Tibial artery (tissue), 4 donors: Measurements from ENCODE around the gene SLC38A10.

Source experiments
- DNase-seq, 2 donors: peaks; one replicate each; pipeline ENCODE4 v3.0.0-alpha.2; 2019
- H3K27ac ChIP-seq, 2 donors: fragments of 200-600 bp; sonication (generic) in 1 of 2; 1 replicate in 1 of 2; 2 replicates in 1 of 2; pipeline ENCODE4 v1.5.1; 2018 to 2019; ENCODE audit warnings: mild to moderate bottlenecking in 1 of 2
- H3K27me3 ChIP-seq, 2 donors: fragments of 200-600 bp; sonication (generic) in 1 of 2; one replicate each; pipeline versions ENCODE4 v1.5.1 to v1.6.0; 2016 to 2019
- H3K36me3 ChIP-seq, 3 donors: fragments of 200-600 bp; sonication (generic) in 2 of 3; one replicate each; pipeline ENCODE4 v1.5.1; 2016 to 2019; ENCODE audit warnings: mild to moderate bottlenecking in 2 of 3
- H3K4me1 ChIP-seq, 4 donors: fragments of 200-600 bp; sonication (generic) in 2 of 4; 1 replicate in 3 of 4; 2 replicates in 1 of 4; pipeline ENCODE4 v1.5.1; 2016 to 2019
- H3K4me3 ChIP-seq, 2 donors: fragments of 200-600 bp; sonication (generic) in 1 of 2; 1 replicate in 1 of 2; 2 replicates in 1 of 2; pipeline ENCODE4 v1.5.1; 2018 to 2019; ENCODE audit warnings: mild to moderate bottlenecking in 2 of 2
- H3K9me3 ChIP-seq, 3 donors: fragments of 200-600 bp; sonication (generic) in 1 of 3; one replicate each; pipeline ENCODE4 v1.5.1; 2016 to 2019
- intact Hi-C: fragments of 100-400 bp; cut with DNase I; formaldehyde crosslinking; loops from one replicate; pipeline ENCODE4 v1.15.0; 2023; ENCODE audit warnings: low total_unique reads
- TF ChIP-seq, protein P1 (sequence below), 2 experiments: fragments of 200-600 bp in 1 of 2; fragments of 450-650 bp in 1 of 2; IDR thresholded peaks; one replicate each; pipeline ENCODE4 v1.5.1; 2017 to 2019; ENCODE audit warnings: antibody characterized with exemption in 2 of 2, mild to moderate bottlenecking in 1 of 2, moderate library complexity in 1 of 2

The SLC38A10 gene

DNA sequence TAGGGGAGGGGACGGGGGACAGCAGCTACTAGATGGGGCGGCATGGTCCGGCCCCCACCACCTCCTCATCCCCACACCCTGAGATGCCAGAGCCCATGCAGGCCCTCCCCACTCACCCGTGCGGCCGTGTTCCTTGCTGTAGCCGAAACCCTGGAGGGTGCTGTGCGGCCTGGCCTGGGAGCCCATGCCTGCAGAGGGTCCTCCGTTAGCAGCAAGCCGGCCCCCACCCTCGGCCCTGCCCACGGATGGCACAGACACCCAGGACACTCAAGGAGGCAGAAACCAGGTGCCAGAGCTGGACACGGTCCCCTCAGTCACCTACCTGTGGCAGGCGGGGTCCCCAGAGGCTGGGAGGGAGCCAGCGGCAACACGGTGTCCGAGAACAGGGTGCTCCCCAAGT, 61.8 kb downstream of the SLC38A10 start:
- TF ChIP-seq, protein P1, sequence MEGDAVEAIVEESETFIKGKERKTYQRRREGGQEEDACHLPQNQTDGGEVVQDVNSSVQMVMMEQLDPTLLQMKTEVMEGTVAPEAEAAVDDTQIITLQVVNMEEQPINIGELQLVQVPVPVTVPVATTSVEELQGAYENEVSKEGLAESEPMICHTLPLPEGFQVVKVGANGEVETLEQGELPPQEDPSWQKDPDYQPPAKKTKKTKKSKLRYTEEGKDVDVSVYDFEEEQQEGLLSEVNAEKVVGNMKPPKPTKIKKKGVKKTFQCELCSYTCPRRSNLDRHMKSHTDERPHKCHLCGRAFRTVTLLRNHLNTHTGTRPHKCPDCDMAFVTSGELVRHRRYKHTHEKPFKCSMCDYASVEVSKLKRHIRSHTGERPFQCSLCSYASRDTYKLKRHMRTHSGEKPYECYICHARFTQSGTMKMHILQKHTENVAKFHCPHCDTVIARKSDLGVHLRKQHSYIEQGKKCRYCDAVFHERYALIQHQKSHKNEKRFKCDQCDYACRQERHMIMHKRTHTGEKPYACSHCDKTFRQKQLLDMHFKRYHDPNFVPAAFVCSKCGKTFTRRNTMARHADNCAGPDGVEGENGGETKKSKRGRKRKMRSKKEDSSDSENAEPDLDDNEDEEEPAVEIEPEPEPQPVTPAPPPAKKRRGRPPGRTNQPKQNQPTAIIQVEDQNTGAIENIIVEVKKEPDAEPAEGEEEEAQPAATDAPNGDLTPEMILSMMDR (IDR thresholded peaks at IDR 0.05): no peak
- no peaks in the 10 kb centered on the region for H3K27me3 ChIP-seq
- intact Hi-C loops: loop anchor here (10.0 kb wide), 1 partner anchor 239 kb away; the partner anchor contains the start of gene CHMP6
- peaks cover 0 to 25% (median 21%) of the 10 kb centered on the region in 4 donors for H3K4me1 ChIP-seq
- H3K36me3 ChIP-seq: peaks cover 17 to 73% (median 56%) of the 10 kb centered on the region in 3 donors
- H3K9me3 ChIP-seq: no peaks in the 10 kb centered on the region
- DNase-seq: no peak
- no peak overlapping the region for H3K4me3 ChIP-seq
- H3K27ac ChIP-seq: no peak overlapping the region

DNA sequence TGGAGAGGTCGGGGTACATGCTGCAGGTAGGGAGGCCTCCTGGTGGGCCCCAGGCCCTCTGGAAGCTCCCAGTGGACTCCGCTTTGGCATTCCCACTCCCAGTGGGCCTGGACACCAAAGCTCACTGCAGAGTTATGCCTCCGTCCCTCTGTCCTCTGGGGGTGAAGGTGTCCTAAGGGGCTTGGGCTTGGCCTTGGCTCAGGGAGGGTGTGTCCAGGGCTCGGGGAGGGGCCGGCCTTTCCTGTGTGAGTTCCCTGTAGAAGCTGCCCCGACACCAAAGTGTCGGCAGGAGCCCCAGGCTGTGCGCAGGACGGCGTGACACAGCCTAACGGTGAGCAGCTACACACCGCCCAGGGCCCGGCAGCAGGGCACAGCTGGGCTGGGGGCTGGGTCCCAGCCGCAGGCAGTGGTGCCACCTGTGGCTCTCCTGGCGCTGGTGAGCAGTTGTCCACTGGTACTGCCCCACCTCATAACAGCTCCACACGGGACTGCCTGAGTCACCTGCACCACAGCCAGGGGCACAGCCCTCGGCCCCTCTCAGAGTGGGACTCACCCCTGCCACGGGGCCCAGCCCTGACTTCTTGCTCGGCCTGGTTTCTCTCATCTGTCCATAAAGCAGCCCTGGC, 62.4 kb downstream of the SLC38A10 start:
- TF ChIP-seq, protein P1 (IDR thresholded peaks at IDR 0.05): no peak
- peaks cover 17 to 74% (median 56%) of the 10 kb centered on the region in 3 donors for H3K36me3 ChIP-seq
- intact Hi-C loops: loop anchor here (10.0 kb wide), 1 partner anchor 238 kb away; the partner anchor contains the start of gene CHMP6
- peaks cover 0 to 19% (median 15%) of the 10 kb centered on the region in 4 donors for H3K4me1 ChIP-seq
- no peaks in the 10 kb centered on the region for H3K9me3 ChIP-seq
- H3K27ac ChIP-seq: no peak overlapping the region
- H3K27me3 ChIP-seq: no peaks in the 10 kb centered on the region
- H3K4me3 ChIP-seq: no peak overlapping the region
- no peak for DNase-seq

DNA sequence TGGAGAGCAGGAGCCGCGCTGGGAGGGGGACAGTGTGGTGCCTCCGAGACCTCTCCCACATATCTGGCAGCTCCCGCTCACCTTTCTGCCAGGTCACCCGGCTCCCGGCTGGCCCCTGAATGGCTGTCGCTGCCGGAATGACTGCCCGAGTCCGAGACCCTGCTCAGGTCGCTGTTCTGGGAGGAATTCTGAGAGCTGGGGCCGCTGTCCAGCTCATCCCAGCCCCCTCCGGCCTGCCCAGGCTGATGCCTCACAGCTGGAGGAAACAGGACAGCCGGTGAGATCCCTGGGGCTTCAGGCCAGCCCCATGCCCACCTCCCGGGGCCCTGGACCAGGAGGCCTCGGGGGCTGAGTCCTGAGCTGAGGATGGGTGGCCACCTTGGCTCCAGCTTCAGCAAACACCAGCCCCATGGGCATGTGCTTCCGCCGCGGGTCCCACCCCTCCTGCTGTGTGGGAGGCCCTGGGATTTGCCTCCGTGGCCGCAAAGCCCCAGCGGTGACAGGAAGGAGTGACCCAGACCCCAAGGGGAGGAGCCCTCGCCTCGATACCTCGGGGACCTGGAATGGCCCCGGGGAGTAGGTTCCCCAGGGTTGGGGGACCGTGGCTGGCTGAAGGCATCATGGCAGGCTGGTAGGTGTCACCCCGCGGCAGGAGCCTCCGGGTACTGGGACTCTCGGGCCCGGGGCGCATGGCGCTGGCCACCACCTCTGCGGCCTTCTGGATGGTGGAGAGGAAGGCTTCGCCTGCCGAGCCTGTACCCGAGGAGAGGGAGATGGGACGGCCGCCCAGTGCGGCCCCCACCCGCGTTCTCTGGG, 63.1 kb downstream of the SLC38A10 start:
- peaks cover 17 to 74% (median 56%) of the 10 kb centered on the region in 3 donors for H3K36me3 ChIP-seq
- no peaks in the 10 kb centered on the region for H3K9me3 ChIP-seq
- TF ChIP-seq, protein P1 (IDR thresholded peaks at IDR 0.05): no peak
- H3K27me3 ChIP-seq: no peaks in the 10 kb centered on the region
- H3K27ac ChIP-seq: no peak overlapping the region
- no peak overlapping the region for H3K4me3 ChIP-seq
- intact Hi-C loops: loop anchor here (10.0 kb wide), 1 partner anchor 237 kb away; the partner anchor contains the start of gene CHMP6
- DNase-seq: peak in 1 of 2 donors; percentile 65
- peaks cover 0 to 12% (median 7%) of the 10 kb centered on the region in 4 donors for H3K4me1 ChIP-seq

DNA sequence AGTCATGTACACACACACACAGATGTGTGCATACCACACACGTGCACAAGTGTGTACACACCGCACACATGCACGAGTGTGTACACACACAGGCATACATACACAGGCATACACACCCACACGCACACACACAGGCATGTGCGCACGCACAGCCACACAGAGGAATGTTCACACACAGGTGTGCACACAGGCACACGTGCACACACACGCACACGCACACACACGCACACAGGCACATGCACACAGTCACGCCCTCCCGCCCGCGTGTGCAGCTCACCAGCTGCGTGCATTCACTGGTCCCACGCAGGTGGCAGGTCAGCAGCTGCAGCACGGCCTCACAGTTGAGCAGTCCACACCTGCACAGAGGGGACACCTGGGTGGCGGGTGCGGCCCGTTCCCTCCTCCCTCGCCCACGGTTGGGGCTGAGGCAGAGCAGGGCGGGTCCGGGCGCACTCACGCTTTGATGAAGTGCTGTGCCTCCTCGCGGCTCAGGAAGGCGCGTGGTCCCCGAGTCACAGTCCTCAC, 63.9 kb downstream of the SLC38A10 start:
- no peak overlapping the region for H3K4me3 ChIP-seq
- H3K27ac ChIP-seq: no peak overlapping the region
- H3K9me3 ChIP-seq: no peaks in the 10 kb centered on the region
- intact Hi-C loops: loop anchor here (10.0 kb wide), 1 partner anchor 236 kb away; the partner anchor contains the start of gene CHMP6
- H3K4me1 ChIP-seq: peaks cover 0 to 4% (median under 1%) of the 10 kb centered on the region in 4 donors
- no peaks in the 10 kb centered on the region for H3K27me3 ChIP-seq
- TF ChIP-seq, protein P1 (IDR thresholded peaks at IDR 0.05): no peak
- H3K36me3 ChIP-seq: peaks cover 17 to 66% (median 56%) of the 10 kb centered on the region in 3 donors
- DNase-seq: peak in 1 of 2 donors; percentile 63

DNA sequence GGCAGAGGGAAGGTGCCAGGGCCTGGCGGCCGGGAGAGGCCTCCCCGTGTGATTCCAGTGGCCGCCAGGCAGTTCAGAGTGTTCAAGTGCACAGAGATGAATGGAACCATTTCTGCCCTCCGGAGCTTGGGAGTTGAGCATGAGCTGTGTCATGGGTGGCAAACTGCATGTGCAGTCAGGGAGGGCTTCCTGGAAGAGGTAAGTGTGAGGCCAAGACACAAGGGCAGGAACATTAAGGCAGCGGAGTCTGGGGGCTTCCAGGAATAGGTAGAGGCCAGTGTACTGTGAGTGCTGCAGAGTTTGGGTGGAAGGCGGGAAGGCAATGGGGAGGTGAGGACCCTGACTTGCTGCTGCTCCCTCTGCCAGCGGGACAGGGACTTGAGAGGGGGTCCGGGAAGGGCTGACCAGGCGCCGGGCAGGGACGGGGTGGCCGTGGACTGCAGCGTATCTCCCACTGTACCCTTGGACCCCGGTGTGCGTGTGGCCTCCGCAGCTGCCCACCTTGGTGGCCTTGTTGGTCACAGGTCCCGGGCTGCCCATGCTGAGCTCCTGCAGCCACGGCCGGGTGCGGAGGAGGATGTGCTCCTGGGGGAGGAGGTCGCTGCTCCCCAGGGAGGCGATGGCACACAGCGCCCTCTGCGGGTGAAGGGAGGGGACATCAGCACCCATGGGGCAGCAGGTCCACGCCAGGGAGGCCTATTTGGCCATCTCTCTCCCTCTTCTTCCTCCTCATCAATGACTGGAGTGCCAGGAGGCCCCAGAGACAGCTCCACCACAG, 64.9 kb downstream of the SLC38A10 start:
- H3K27ac ChIP-seq: no peak overlapping the region
- TF ChIP-seq, protein P1 (IDR thresholded peaks at IDR 0.05): no peak
- no peaks in the 10 kb centered on the region for H3K4me1 ChIP-seq
- intact Hi-C loops: loop anchor here (10.0 kb wide), 1 partner anchor 235 kb away; the partner anchor contains the start of gene CHMP6
- H3K9me3 ChIP-seq: no peaks in the 10 kb centered on the region
- H3K27me3 ChIP-seq: no peaks in the 10 kb centered on the region
- peak in 1 of 2 donors; percentile 66 for DNase-seq
- H3K36me3 ChIP-seq: peaks cover 17 to 66% (median 56%) of the 10 kb centered on the region in 3 donors
- H3K4me3 ChIP-seq: no peak overlapping the region
